ENCODE data around the gene LDHD. TPM values are rescaled to one million over a fixed set of nuclear protein-coding genes. Genes with fewer than 3 reads are reported as not detected.

Gene LDHD
- total RNA-seq, 1 donor from 2014 or later: 0.53 TPM

DNA sequence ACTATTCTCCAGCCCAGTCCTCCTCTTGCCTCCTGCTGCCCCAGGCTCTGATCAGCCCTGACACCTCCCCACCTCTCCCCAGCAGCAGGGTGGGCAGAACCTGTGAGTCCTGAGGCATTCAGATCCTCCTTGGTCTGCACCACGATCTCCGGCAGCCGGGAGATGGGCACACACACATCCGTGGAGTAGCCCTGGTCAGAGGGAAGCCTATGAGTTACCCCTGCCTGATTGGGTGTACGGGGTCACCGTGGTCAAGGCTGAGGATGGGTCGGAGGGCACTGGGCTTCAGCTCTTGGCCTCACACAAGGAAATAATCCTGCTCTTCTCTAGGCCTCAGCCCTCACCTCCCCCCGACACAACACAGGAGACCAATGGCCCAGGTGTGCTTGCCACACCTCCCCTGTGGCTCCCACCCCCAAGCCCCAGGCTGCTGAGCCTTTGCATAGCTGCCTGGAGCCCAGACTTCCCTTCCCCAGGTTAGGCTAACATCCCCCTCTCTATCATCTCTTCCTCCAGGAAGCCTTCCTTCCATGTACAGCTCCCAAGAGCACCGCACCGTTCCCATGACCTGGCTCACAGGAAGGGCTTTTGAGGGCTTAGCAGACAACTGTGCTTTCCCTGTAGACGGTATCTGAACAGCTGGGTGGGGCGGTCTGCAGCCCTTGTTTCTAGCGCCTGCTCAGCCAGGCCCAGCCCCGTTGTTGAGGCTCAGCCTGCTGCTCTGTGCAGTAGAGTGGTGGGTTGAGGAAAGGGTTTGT is 3.7 kb downstream of the LDHD start:
- Histone ChIP-seq H3K4me3 (ENCODE audit: low read depth, low read length) (no peak overlapping the region), H3K36me3 (ENCODE audit: control insufficient read depth, insufficient read depth, low read length) (no peaks in the 10 kb centered on the region), H3K27me3 (ENCODE audit: control insufficient read depth, insufficient read depth, low read length) (no peaks in the 10 kb centered on the region)
- FAIRE-seq (no peak), DNase-seq (ENCODE audit: low read depth) (no peak)
- TF ChIP-seq, protein P1, sequence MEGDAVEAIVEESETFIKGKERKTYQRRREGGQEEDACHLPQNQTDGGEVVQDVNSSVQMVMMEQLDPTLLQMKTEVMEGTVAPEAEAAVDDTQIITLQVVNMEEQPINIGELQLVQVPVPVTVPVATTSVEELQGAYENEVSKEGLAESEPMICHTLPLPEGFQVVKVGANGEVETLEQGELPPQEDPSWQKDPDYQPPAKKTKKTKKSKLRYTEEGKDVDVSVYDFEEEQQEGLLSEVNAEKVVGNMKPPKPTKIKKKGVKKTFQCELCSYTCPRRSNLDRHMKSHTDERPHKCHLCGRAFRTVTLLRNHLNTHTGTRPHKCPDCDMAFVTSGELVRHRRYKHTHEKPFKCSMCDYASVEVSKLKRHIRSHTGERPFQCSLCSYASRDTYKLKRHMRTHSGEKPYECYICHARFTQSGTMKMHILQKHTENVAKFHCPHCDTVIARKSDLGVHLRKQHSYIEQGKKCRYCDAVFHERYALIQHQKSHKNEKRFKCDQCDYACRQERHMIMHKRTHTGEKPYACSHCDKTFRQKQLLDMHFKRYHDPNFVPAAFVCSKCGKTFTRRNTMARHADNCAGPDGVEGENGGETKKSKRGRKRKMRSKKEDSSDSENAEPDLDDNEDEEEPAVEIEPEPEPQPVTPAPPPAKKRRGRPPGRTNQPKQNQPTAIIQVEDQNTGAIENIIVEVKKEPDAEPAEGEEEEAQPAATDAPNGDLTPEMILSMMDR (IDR thresholded peaks at IDR 0.05; ENCODE audit: insufficient read depth, low read length, severe bottlenecking): no peak

DNA sequence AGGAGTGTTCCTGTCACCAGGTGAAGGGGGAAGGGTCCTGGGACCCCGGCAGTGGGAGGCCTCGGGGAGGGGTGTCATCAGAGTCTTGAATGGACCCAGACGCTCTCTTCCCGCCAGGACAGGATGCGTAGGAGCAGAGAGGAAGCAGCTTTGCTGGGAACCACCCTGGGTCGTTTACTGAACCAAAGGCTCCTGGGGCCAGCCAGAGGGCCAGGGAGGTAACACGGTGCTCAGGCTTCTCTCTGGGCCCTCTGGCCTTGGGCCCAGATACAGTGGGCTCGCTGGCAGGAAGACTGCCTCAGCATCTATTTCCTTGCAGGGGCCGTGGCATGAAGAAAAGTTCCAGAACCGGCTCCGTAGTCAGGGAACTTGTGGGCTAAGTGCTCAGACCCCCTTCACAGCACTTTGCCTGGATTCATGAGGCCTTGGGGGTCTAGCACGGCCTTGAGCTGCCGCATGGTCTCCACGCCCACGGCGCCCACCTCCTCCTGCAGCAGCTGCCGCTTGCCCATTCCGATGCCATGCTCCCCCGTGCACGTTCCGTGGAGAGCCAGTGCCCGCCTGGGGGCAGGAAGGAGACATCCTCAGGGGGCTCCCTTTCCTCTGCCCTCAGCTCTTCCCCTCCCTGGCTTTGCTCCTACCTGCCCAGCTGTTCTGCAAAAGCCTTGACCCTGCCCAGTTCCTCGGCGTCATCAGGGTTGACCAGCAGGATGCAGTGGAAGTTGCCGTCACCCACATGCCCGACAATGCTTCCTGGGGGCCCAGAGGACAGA is 4.4 kb downstream of the LDHD start:
- no peak for FAIRE-seq
- TF ChIP-seq, protein P1 (IDR thresholded peaks at IDR 0.05; ENCODE audit: insufficient read depth, low read length, severe bottlenecking): no peak
- H3K36me3 ChIP-seq (ENCODE audit: control insufficient read depth, insufficient read depth, low read length): no peaks in the 10 kb centered on the region
- DNase-seq (ENCODE audit: low read depth): no peak
- H3K27me3 ChIP-seq (ENCODE audit: control insufficient read depth, insufficient read depth, low read length): no peaks in the 10 kb centered on the region
- H3K4me3 ChIP-seq (ENCODE audit: low read depth, low read length): no peak overlapping the region

DNA sequence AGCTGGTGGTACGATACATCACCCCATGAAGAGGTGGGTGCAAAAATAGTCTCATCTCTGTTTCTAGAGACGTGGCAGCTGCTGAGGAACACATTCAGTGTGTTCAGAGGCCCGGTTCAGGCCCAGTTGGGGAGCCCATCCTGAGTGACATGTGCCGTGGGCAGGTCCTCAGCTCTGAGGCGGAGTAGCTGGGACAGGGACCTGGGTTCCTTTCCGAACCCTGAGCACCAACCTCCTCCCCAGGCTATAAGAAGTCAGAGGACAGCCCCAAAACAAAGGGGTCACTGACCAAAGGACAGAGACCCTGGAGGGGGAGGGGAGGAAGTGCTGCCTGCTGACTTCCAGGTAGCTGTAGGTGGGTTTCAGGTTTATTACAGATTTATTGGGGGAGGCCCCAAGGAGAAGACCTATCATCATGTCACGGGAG is 5.1 kb downstream of the LDHD start:
- FAIRE-seq (no peak), DNase-seq (ENCODE audit: low read depth) (no peak)
- Histone ChIP-seq H3K4me3 (ENCODE audit: low read depth, low read length) (no peak overlapping the region), H3K36me3 (ENCODE audit: control insufficient read depth, insufficient read depth, low read length) (no peaks in the 10 kb centered on the region), H3K27me3 (ENCODE audit: control insufficient read depth, insufficient read depth, low read length) (no peaks in the 10 kb centered on the region)
- TF ChIP-seq, protein P1 (IDR thresholded peaks at IDR 0.05; ENCODE audit: insufficient read depth, low read length, severe bottlenecking): no peak

DNA sequence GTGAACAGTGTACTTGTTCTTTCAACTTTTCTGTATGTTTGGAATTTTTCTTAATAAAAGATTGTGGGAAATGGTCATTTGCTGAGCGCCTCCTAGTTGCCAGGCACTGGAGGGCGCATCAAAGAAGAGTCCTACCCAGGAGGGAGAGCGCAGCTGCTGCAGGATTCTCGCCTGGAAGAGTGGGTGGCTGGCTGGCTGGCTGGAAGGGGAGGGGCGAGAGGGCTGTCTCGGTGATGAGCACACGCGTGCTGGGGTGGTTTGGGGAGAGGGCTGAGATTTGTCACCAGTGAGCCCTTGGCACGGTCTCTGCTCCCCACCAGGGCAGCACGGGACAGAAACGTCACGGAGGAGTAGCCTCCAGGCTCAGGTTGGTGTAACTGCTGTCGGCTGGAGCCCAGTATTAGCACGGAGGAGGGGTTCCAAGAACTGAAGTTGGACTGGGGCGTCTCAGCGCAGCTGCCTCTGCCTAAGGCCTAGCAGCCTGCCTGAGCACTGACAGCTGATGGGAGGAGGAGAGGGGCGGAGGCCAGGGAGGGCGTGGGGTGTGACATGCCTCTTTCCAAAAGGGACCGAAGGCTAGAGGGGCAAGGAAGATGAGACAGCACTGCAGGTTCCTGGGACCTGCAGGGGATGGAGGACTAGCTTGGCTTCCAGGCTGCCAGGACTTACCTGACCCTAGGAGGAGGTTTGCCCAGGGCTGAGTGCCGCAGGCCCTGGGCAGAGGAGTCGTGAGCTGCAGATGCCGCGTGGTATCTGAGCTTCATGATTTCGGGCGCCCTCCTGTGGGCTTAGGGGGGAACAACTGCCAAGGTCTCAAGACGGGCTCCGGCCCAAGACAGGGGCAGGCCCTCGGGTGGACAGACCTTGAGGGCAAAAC is 5.7 kb downstream of the LDHD start:
- peak overlapping the region; percentile 1 for H3K4me3 ChIP-seq (ENCODE audit: low read depth, low read length)
- DNase-seq (ENCODE audit: low read depth) (peak; percentile 76), FAIRE-seq (no peak)
- TF ChIP-seq, protein P1 (IDR thresholded peaks at IDR 0.05; ENCODE audit: insufficient read depth, low read length, severe bottlenecking): peak; percentile 96
- H3K36me3 ChIP-seq (ENCODE audit: control insufficient read depth, insufficient read depth, low read length): no peaks in the 10 kb centered on the region
- no peaks in the 10 kb centered on the region for H3K27me3 ChIP-seq (ENCODE audit: control insufficient read depth, insufficient read depth, low read length)

DNA sequence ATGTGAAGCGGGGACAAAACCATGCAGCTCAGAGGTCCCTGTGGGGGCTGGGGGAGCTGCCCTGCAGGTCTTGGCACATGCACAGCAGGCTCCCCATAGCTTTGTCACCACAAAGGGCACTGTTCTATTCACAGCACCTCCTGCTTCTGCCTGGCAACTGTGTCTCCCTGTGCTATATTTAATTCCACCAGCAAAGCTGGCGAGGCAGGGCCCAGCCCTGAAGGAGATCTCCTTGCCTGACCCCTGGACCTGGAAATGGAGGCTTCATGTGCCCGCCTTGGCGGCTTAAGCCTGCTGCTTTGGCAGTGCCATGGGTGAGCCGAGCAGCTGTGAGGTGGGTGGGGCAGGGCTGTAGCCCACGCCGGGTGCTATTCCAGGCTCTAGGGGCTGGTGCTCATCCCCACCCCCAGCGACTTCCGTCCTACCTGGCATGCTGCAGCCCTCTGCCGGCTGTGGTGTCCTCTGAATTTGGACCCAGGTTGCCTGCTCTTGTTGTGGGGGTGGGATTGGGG is 6.8 kb downstream of the LDHD start:
- Histone ChIP-seq H3K27me3 (ENCODE audit: control insufficient read depth, insufficient read depth, low read length) (no peaks in the 10 kb centered on the region), H3K36me3 (ENCODE audit: control insufficient read depth, insufficient read depth, low read length) (peaks cover 5% of the 10 kb centered on the region), H3K4me3 (ENCODE audit: low read depth, low read length) (no peak overlapping the region)
- TF ChIP-seq, protein P1 (IDR thresholded peaks at IDR 0.05; ENCODE audit: insufficient read depth, low read length, severe bottlenecking): peak; percentile 22
- no peak for DNase-seq (ENCODE audit: low read depth)
- no peak for FAIRE-seq
